SK-N-SH (cell line): ENCODE results near the gene CLDN3. TPM values are rescaled to one million over a fixed set of nuclear protein-coding genes. Genes with fewer than 3 reads are reported as not detected.

Source experiments
- CTCF ChIA-PET: fragments of 300-600, 350-600 bp; formaldehyde crosslinking; extraction: SDS; loops from one replicate; lab custom pipeline; 2021; lab: Yijun Ruan, JAX
- POLR2A ChIA-PET: fragments of 350-600 bp; sonication (Branson Sonifier 250); formaldehyde crosslinking; extraction: SDS; loops from one replicate; lab custom pipeline; 2020; ENCODE audit warnings: antibody characterized with exemption, inconsistent platforms; lab: Yijun Ruan, JAX
- DNase-seq: peaks from one replicate; pipeline ENCODE4 v3.0.0; 2012
- H2AFZ ChIP-seq: fragments of 200-600 bp; sonication (generic); 2 replicates; pipeline ENCODE4 v1.8.1; 2016; ENCODE audit warnings: antibody characterized with exemption, mild to moderate bottlenecking, low read depth
- H3F3A ChIP-seq: fragments of 200-600 bp; sonication (generic); replicated peaks from 2 replicates; pipeline ENCODE3; 2016; ENCODE audit warnings: antibody characterized with exemption, mild to moderate bottlenecking; ENCODE audit not compliant: insufficient read depth
- H3K27ac ChIP-seq, 2 experiments: fragments of 200-500 bp in 1 of 2; fragments of 200-600 bp in 1 of 2; sonication (Bioruptor generic) in 1 of 2; sonication (generic), shearing (Covaris generic) in 1 of 2; 2 replicates each; pipeline versions ENCODE4 v1.5.1 to v1.6.1; 2014 to 2016; ENCODE audit warnings: low read depth in 2 of 2, inconsistent platforms in 1 of 2, low read length in 1 of 2, mild to moderate bottlenecking in 1 of 2, mixed read lengths in 1 of 2
- H3K27me3 ChIP-seq: fragments of 200-600 bp; sonication (generic), shearing (Covaris generic); 2 replicates; pipeline ENCODE4 v1.6.1; 2016; ENCODE audit warnings: mixed run types; ENCODE audit not compliant: insufficient read depth
- H3K36me3 ChIP-seq, 2 experiments: fragments of 200-500 bp in 1 of 2; fragments of 200-600 bp in 1 of 2; sonication (Bioruptor generic) in 1 of 2; sonication (generic) in 1 of 2; replicated peaks in 1 of 2; 2 replicates each; pipeline versions ENCODE3 to v1.5.1; 2014 to 2016; ENCODE audit warnings: low read length in 1 of 2, mild to moderate bottlenecking in 1 of 2; ENCODE audit not compliant: insufficient read depth in 2 of 2, control insufficient read depth in 1 of 2
- H3K4me1 ChIP-seq, 2 experiments: fragments of 200-500 bp in 1 of 2; fragments of 200-600 bp in 1 of 2; sonication (Bioruptor generic) in 1 of 2; sonication (generic), shearing (Covaris generic) in 1 of 2; 2 replicates each; pipeline versions ENCODE4 v1.5.1 to v1.6.1; 2014 to 2016; ENCODE audit warnings: low read depth in 1 of 2, low read length in 1 of 2, mixed run types in 1 of 2; ENCODE audit not compliant: insufficient read depth in 2 of 2, control insufficient read depth in 1 of 2
- H3K4me2 ChIP-seq: fragments of 200-600 bp; sonication (generic), shearing (Covaris generic); 2 replicates; pipeline ENCODE4 v1.6.1; 2017; ENCODE audit warnings: mixed run types
- H3K4me3 ChIP-seq, 2 experiments: fragments of 200-500 bp in 1 of 2; fragments of 200-600 bp in 1 of 2; sonication (Bioruptor generic) in 1 of 2; sonication (generic), shearing (Covaris generic) in 1 of 2; 2 replicates each; pipeline versions ENCODE4 v1.5.1 to v1.8.1; 2014 to 2016; ENCODE audit warnings: low read depth in 2 of 2, inconsistent platforms in 1 of 2, low read length in 1 of 2, mild to moderate bottlenecking in 1 of 2, mixed read lengths in 1 of 2, moderate library complexity in 1 of 2
- H3K79me2 ChIP-seq: fragments of 200-600 bp; sonication (generic); 2 replicates; pipeline ENCODE4 v1.8.1; 2017; ENCODE audit warnings: mild to moderate bottlenecking; ENCODE audit not compliant: insufficient read depth
- H3K9ac ChIP-seq: fragments of 200-600 bp; sonication (generic); 2 replicates; pipeline ENCODE4 v1.6.1; 2017; ENCODE audit warnings: mixed run types
- H3K9me2 ChIP-seq: fragments of 200-600 bp; sonication (generic); 2 replicates; pipeline ENCODE4 v1.6.1; 2017; ENCODE audit warnings: mixed run types
- H3K9me3 ChIP-seq: fragments of 200-600 bp; sonication (generic); 2 replicates; pipeline ENCODE4 v1.6.1; 2017; ENCODE audit warnings: mixed run types, mild to moderate bottlenecking, moderate library complexity
- H4K20me1 ChIP-seq: fragments of 200-600 bp; sonication (generic); 2 replicates; pipeline ENCODE4 v1.6.1; 2017; ENCODE audit warnings: mild to moderate bottlenecking, mixed run types; ENCODE audit not compliant: insufficient read depth
- CHD2 ChIP-seq: fragments of 150-350 bp; IDR thresholded peaks from 2 replicates; pipeline ENCODE4 v1.6.1; 2018; ENCODE audit warnings: low read length; ENCODE audit not compliant: partially characterized antibody
- ELF1 ChIP-seq: IDR thresholded peaks from 2 replicates; pipeline ENCODE4 v1.4.0; 2012
- EP300 ChIP-seq, 2 experiments: IDR thresholded peaks; 2 replicates each; pipeline versions ENCODE4 v1.4.0 to v1.6.1; 2012; ENCODE audit warnings: borderline replicate concordance in 1 of 2, low read depth in 1 of 2, low read length in 1 of 2
- FOXJ3 ChIP-seq: sonication (generic); formaldehyde crosslinking; IDR thresholded peaks from 2 replicates; pipeline ENCODE4 v1.5.1; 2020; ENCODE audit warnings: mild to moderate bottlenecking, missing genetic modification reagents
- GABPA ChIP-seq: IDR thresholded peaks from 2 replicates; pipeline ENCODE4 v1.4.0; 2012; ENCODE audit warnings: low read depth, mild to moderate bottlenecking
- JUND ChIP-seq: IDR thresholded peaks from 2 replicates; pipeline ENCODE4 v1.4.0; 2012
- MEF2A ChIP-seq: IDR thresholded peaks from 2 replicates; pipeline ENCODE4 v1.4.0; 2012; ENCODE audit warnings: low read depth, borderline replicate concordance
- MXI1 ChIP-seq: IDR thresholded peaks from 2 replicates; pipeline ENCODE4 v1.6.1; 2012; ENCODE audit warnings: mild to moderate bottlenecking, low read depth, low read length, improper control_type of control experiment
- SIN3A ChIP-seq: IDR thresholded peaks from 2 replicates; pipeline ENCODE4 v1.6.1; 2012; ENCODE audit warnings: low read depth, mild to moderate bottlenecking, low read length, moderate library complexity, borderline replicate concordance
- TCF12 ChIP-seq: IDR thresholded peaks from 2 replicates; pipeline ENCODE4 v1.4.0; 2012
- TEAD4 ChIP-seq: IDR thresholded peaks from 2 replicates; pipeline ENCODE4 v1.4.0; 2012; ENCODE audit warnings: mild to moderate bottlenecking, borderline replicate concordance; ENCODE audit not compliant: insufficient read depth
- YY1 ChIP-seq: IDR thresholded peaks from 2 replicates; pipeline ENCODE4 v1.4.0; 2012; ENCODE audit warnings: low read depth, mild to moderate bottlenecking
- WGBS: methylation state at CpG from one replicate; pipeline ENCODE4 v1.1.6; 2017; ENCODE audit warnings: low lambda C conversion rate; 5-methylcytosine and 5-hydroxymethylcytosine counted together
- polyA plus RNA-seq, 3 experiments: library from polyadenylated mRNA; depleted of rRNA; stranded (reverse); fragments of >200 nt; gene quantifications; 2 replicates each; pipeline ENCODE4 v1.2.3, GENCODE V29; 2012
- TF ChIP-seq, protein P1 (sequence below): IDR thresholded peaks from 2 replicates; pipeline ENCODE4 v1.4.0; 2012; ENCODE audit warnings: low read depth
- TF ChIP-seq, protein P2 (sequence below): fragments of 200-600 bp; sonication (generic); IDR thresholded peaks from 2 replicates; pipeline ENCODE4 v1.6.1; 2017; ENCODE audit warnings: antibody characterized with exemption, mild to moderate bottlenecking, moderate library complexity
- TF ChIP-seq, protein P3 (sequence below): fragments of 150-350 bp; IDR thresholded peaks from 2 replicates; pipeline ENCODE4 v1.6.1; 2017; ENCODE audit warnings: antibody characterized with exemption, low read length, low read depth, borderline replicate concordance
- TF ChIP-seq, protein P4 (sequence below): IDR thresholded peaks from 2 replicates; pipeline ENCODE4 v1.4.0; 2012; ENCODE audit warnings: low read depth, borderline replicate concordance

The CLDN3 gene
- polyA plus RNA-seq, 1 of the 3 experiments (the other 2 are of a cell fraction) = 0.08 TPM

DNA sequence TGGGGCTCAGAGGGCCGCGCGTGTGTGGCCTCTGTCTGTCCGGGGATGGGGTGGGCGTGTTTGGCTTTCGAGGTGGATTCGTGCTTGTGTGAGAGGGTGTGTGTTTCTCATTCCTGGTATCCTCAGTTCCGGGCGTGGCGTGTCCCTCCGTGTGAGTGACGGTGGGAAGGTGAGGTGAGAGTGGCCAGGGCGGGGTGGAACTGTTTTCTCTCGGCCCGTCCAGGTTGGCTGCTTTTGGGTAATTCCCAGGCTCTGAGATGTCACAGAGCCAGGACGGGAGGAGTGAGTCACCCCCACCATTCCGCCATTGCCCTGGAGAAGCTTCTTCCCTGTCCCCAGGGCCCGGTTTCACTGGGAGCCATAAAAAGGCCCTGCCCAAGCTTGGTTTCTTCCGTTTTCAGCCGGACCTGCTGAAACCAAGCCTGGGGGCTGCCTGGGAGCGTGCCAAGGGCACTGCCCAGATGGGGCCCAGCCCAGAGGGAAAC lies 39.4 kb upstream of the CLDN3 start:
- no peaks in the 10 kb centered on the region for H3K79me2 ChIP-seq
- DNase-seq = peak; percentile 37
- CTCF ChIA-PET = interaction anchor here (1.6 to 9.2 kb wide), 4 partner anchors 12 to 75 kb away, joined by 3 to 89 read pairs (median 42); no protein-coding TSS in a partner anchor
- no peaks in the 10 kb centered on the region for H3K4me1 ChIP-seq
- peaks cover 5% of the 10 kb centered on the region for H3F3A ChIP-seq
- POLR2A ChIA-PET = no interaction called here
- no peak overlapping the region for H3K9ac ChIP-seq
- no peaks in the 10 kb centered on the region for H3K9me3 ChIP-seq
- no peak overlapping the region for H3K4me3 ChIP-seq
- H3K27ac ChIP-seq = no peak overlapping the region
- no peak for TF ChIP-seq TEAD4
- TF ChIP-seq JUND = no peak
- TF ChIP-seq, protein P1, sequence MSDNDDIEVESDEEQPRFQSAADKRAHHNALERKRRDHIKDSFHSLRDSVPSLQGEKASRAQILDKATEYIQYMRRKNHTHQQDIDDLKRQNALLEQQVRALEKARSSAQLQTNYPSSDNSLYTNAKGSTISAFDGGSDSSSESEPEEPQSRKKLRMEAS = no peak
- TF ChIP-seq, protein P2, sequence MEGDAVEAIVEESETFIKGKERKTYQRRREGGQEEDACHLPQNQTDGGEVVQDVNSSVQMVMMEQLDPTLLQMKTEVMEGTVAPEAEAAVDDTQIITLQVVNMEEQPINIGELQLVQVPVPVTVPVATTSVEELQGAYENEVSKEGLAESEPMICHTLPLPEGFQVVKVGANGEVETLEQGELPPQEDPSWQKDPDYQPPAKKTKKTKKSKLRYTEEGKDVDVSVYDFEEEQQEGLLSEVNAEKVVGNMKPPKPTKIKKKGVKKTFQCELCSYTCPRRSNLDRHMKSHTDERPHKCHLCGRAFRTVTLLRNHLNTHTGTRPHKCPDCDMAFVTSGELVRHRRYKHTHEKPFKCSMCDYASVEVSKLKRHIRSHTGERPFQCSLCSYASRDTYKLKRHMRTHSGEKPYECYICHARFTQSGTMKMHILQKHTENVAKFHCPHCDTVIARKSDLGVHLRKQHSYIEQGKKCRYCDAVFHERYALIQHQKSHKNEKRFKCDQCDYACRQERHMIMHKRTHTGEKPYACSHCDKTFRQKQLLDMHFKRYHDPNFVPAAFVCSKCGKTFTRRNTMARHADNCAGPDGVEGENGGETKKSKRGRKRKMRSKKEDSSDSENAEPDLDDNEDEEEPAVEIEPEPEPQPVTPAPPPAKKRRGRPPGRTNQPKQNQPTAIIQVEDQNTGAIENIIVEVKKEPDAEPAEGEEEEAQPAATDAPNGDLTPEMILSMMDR = no peak
- no peak for TF ChIP-seq YY1
- TF ChIP-seq GABPA = no peak
- TF ChIP-seq CHD2 = no peak
- TF ChIP-seq ELF1 = no peak
- TF ChIP-seq TCF12 = no peak
- no peak for TF ChIP-seq FOXJ3
- no peak for TF ChIP-seq MXI1
- TF ChIP-seq EP300 (IDR thresholded peaks at IDR 0.05; ENCODE audit: borderline replicate concordance in 1 of 2, low read depth in 1 of 2, low read length in 1 of 2) = no peak
- TF ChIP-seq, protein P3, sequence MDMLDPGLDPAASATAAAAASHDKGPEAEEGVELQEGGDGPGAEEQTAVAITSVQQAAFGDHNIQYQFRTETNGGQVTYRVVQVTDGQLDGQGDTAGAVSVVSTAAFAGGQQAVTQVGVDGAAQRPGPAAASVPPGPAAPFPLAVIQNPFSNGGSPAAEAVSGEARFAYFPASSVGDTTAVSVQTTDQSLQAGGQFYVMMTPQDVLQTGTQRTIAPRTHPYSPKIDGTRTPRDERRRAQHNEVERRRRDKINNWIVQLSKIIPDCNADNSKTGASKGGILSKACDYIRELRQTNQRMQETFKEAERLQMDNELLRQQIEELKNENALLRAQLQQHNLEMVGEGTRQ = no peak
- no peak for TF ChIP-seq SIN3A
- TF ChIP-seq, protein P4, sequence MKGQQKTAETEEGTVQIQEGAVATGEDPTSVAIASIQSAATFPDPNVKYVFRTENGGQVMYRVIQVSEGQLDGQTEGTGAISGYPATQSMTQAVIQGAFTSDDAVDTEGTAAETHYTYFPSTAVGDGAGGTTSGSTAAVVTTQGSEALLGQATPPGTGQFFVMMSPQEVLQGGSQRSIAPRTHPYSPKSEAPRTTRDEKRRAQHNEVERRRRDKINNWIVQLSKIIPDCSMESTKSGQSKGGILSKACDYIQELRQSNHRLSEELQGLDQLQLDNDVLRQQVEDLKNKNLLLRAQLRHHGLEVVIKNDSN = no peak
- TF ChIP-seq MEF2A = no peak
- TF ChIP-seq, all 33 proteins: peak for 0
- 91% methylated on average over 21 of the region's 21 CpGs for WGBS
- Histone ChIP-seq H4K20me1 (no peaks in the 10 kb centered on the region), H3K9me2 (no peaks in the 10 kb centered on the region), H3K27me3 (no peaks in the 10 kb centered on the region), H3K36me3 (no peaks in the 10 kb centered on the region), H2AFZ (no peak overlapping the region), H3K4me2 (no peak overlapping the region)
